Umbilical cord (tissue), 2 donors: Measurements from ENCODE around the gene PLEKHA6. TPM values are rescaled to one million over a fixed set of nuclear protein-coding genes. Genes with fewer than 3 reads are reported as not detected.

Experiments used
- DNase-seq: peaks from one replicate; pipeline ENCODE4 v3.0.0-alpha.2; 2015; ENCODE audit warnings: low spot score
- total RNA-seq: library from RNA; depleted of rRNA; stranded (reverse); fragments of >200 nt; gene quantifications from one replicate; pipeline ENCODE4 v1.2.3, GENCODE V29; 2014; ENCODE audit warnings: low replicate concordance; ENCODE audit not compliant: insufficient read depth

PLEKHA6 gene
- total RNA-seq, 1 donor from 2014 or later, result 4.3 TPM

DNA sequence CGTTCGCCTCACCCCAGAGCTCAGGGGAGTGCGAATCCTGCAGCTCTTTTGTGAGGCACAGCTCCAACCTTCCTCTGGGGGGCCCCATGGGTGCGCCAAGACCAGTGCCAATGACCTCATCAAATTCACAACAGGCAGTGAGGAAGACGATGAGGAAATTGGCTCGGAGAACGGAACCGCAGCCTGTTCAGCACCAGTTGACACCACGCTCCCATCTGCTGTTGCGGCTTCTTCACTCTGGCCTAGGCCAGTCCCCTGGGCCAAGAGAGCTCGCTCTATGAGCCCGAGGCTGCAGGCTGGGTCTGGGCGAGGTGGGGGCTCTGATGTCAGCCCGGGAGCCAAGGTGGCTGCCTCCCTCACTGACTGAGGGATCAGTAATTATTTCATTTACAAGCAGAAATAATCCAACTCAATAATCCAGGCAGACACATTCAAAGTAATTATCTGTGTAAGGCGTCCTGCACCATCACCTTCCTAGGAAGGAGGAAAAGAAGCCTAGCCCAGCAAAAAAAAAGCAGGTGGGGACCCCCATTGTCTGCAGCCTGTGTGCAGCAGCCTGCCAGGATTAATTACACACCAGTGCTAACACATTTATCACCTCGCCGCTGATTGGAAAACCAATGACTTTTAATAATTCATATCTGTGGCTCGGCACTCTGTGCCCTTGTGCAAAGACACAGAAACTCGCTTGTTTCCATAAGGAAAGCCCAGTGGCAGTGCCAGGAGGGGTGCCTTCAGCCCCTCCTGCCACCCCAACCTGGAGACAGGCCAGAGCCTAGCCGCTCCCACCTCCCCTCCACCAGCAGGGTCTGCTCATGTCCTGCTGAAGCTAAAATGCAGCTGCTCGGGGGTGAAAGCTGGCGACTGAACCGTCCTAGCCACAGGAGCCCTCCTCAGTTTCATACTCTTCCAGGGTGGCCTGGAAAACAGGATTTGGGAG is 1.9 kb downstream of the PLEKHA6 start:
- peak; percentile 60 for DNase-seq

DNA sequence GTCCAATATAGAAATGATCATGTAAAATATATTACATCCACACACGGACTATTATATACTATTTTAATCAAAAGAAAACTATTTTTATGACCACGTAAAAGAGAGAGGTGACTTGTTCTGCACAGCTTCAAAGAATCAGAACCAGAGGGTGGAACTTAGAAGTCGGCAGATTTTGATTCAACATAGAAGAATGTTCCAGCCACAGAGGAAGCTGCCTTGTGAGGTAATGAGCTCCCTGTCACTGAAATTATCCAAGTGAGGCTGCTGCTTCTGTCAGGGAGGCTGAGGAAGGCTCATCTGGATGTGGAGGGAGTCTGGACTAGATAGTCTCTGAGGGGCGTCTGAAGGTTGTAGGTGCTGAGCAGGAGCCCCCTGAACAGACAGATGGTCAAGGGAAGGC is 2.7 kb downstream of the PLEKHA6 start:
- no peak for DNase-seq

DNA sequence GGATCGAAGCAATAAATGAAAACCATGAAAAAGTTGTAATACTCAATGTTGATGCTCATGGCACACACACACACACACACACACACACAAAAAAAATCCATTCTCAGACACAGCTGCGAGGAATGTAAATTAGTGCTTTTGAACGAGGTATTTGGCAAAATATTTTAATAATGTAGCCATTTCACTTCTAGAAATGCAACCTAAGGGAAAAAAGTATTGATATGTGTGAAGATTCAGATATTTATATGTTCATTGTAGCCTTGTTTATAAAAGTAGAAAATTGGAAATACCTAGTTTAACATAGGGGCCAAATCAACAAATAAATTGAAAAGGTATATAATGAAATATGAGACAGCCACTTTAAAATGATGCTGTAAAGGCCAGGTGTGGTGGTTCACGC is 3.8 kb downstream of the PLEKHA6 start:
- DNase-seq, result no peak

DNA sequence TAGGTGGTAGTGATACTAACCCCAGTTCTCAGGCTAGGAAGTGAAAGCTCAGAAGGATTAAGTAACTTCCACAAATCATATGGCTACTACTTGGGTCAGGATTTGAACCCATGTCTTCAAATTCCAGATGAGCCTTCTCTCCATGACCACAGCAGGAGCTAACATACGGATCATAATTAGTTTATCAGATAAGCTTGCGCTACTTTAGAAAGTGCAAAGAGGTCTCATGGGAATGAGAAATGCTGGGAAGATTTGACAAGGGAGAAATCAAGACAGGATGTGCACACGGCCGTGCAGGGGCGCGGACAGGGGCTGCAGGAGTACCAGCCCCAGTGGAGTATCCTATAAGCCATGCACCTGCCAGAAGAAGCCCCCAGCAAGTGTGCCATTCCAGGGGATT is 5.2 kb downstream of the PLEKHA6 start:
- no peak for DNase-seq

DNA sequence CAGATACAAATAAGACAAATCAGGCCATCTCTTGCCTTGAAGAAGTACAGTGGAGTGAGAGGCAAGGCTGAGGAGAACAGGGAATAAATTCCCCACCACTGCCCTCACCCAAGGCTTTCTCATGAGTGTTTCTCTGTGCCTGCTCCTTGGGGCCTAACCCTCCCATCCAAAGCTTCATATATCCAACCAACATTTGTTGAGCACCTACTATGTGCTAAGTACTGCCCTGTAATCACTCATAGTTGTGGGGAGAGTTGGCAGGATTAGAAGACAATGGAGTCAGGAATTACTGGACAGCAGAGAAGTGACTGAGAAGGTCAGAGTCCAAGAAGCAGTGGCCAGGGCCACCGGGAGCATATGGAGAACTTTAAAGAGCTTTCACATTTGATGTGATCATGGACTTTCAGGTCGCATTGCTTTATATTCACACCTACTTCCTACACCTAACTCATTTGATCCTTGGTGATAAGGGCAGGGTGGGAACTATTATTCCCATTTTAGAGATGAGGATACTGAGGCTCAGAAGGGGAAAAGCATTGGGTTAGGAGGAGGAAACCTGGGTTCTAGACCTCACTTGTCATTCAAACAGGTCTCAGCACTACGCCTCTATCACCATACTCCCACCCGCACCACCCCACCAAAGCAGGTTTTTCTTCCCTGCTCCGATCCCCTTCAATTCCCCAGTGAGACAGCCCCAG is 6.4 kb downstream of the PLEKHA6 start:
- DNase-seq, result no peak

DNA sequence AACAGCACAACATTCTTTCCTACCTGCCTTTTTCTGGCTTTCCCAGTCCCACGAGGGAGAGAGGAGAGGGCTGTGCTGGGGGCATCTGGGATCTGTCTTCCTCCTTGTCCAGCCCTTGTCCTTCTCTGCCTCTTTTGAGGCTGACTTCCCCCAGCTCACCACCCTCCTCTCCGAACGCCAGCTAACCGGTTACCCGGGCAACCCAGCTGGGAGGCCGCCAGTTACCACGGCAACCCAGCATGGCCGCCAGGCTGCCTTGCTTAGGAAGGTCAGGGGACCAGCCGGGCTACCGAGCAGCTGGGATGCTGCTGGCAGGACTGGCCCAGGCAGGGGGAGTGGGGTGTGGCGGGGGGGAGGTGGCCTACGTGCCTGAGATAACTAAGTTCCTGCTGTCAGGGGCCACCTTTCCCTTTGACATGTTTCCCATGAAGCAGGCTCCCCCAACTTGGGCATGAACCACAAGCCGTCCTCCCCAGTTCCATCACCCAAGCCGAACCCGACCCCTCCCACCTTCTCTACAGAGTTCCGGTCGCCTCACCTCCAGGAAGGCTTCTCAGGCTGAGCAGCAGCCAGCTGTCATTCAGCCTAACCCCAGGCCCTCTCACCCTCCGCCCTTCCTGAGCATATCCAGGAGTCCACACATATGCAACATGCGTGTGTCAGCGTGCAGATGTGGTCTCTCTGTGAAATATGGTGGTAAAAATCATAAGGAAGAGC is 8.7 kb downstream of the PLEKHA6 start:
- DNase-seq, result peak; percentile 96

DNA sequence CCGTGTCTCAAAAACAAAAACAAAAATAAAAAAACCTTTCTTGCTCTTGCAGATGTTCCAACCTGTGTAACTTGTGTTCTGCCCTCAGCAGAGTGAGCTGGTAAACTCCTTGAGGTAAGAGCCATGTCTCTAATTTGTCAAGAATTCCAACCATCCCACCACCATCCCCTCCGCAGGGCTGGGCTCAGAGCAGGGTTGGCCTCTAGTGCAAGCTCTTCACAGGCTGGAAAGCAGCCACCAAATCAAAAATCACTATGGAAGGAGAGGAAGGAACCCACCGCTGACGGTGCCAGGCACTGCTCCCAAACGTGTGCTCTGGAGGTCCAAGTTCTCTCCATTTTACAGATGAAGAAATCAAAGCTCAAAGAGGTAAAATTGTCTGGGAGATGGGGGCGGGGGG is 9.4 kb downstream of the PLEKHA6 start:
- DNase-seq, result no peak

DNA sequence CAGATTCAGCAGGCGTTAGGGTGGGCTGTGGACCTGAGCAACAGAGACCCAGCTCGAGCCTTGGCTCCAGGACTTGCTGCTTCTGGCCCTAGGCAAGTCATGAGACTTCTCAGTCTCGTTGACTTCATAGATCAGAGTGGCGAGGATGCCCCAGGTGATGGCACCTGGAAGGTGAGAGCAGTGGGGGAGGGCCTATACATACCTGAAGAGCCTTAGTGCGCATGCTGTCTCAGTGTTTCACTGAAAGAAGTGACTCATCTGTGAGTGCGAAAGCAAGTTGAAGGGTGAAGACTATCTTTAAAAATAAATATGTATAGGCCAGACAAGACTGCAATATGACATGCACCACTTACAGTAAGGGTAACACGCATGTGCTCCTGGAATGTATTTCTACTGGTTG is 10.1 kb downstream of the PLEKHA6 start:
- DNase-seq, result no peak

DNA sequence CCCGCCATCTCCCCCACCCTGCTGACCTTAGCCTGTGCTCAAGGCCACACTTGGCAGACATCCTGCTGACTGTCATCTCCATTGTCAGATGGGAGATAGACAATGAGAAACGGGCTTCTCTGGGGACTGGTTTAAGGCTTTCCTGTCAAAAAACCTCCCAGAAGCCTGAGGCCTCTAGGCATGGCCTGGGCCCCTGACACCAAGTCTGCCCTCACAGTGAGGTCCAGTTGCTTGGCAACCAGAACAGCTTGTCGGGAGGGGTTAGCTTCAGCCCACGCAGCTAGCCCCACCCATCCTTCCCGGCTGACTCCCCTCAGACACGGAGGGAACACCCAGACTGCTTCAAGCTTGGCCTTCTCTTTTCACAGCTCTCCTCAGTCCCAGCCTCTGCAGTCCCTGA is 11.0 kb downstream of the PLEKHA6 start:
- DNase-seq, result peak; percentile 97

DNA sequence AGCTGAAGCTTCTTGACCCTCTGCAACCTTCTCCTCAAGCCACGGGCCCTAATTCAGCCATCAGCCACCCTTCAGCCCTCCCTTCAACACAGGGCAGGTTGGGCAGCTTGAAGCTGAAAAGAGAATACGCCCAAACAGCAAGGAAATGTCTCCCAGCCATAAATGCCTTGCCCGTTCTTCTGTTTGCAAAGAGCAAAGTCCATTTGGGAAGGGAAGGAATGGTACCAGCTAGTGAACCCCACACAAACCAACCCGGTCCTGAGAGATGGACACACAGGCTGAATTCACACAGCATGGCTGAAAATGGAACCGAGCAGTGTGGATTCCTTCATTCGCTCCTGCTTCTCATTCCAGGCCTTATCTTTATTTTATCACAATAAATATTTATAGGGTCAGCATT is 11.5 kb downstream of the PLEKHA6 start:
- no peak for DNase-seq

DNA sequence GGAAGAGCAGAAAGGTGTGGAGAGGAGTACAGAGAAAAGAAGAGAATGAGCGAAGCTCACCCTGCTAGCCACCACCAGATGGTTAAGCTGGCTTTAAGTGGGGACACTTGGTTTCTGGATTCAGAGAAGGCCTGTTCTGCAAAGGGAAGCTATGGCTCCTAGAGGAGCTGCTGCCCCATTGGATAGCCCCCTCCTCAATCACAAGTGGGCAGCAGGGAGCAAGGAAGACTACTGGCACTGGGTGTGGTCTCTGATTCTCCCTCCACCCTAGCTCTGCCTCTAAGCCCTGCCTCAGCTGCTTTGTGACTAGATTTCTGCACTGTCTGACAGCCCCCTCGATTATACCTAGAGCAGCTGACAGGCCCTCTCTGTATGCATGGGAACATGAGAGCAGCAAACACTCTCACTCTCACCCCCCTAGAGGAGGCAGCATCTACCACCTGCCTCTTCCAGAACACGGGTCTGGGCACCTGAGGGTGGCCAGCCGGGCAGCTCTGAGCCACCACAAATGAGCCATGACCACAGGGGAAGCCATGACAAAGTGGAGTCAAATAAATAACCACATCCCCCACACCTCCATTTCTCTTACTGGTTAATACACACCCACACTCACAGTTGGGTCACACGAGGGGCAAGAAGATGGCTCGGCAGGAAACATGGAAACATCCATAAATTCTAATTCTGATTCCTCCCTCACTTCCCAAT is 13.6 kb downstream of the PLEKHA6 start:
- DNase-seq, result no peak

DNA sequence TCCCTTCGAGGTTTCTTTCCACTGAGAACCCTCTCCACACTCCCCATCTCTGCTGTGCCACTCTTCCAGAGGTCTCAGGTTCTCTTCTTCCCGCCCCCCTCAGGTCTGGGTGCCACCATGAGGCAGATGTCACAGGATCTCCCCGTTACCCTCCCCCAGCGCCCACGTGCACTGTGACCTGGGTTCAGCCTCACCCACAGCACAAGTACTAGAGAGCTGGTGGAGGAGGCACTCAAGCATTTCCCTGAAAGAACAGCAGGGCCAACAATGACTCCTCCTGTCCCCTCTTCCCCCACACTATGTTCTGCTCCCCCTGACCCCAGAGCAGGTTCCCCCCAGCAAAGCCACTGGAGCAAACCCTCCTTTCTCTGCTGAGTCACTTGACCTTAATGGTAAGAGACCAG is 14.3 kb downstream of the PLEKHA6 start:
- no peak for DNase-seq

DNA sequence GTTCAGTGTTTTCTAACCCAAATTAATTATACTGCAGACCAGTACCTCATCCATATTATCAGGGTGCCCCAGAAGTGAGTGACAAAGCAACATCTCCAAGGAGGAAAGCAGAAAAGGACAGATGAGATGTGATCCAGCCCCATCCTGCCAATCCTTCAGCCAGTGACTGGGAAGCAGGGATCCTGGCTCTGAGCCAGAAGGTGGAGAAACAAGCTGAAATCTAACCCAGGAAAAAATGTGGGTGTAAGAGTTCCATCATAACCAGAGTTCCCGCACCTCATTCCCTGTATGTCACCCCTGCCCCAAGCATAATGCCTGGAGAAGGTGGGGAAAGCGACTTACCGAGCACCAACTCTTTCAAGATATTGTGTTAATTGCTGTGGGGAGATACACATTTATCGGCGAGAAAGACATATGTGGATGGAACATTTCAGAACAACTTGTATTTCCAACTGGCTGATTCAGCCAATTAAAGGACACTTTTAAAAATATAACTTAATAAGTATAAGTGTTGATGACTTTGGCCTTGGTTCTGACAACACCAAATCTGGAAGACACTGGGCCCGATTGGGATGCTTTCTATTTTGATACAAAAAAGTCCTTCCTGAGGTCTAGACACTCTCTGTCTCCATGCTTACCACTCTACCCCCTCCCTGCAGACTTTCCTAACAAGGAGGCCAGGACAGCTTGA is 14.9 kb downstream of the PLEKHA6 start:
- DNase-seq, result no peak

DNA sequence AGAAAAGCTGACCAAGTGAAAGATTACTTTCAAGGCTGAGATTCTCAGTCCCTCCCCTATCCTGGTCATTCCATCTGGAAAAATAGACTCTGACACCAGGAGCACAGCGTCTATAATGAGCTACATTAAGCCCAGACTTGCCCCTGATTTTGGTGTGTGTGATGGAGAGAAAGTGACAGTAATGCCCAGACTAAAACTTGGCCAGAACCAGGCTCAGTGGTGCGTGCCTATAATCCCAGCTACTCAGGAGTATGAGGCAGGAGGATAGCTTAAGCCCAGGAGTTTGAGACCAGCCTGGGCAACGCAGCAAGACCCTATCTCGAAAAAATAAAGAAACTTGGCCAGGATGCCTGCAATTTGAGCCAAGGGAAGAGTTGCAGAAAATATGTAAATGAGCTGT is 15.9 kb downstream of the PLEKHA6 start:
- DNase-seq, result no peak

DNA sequence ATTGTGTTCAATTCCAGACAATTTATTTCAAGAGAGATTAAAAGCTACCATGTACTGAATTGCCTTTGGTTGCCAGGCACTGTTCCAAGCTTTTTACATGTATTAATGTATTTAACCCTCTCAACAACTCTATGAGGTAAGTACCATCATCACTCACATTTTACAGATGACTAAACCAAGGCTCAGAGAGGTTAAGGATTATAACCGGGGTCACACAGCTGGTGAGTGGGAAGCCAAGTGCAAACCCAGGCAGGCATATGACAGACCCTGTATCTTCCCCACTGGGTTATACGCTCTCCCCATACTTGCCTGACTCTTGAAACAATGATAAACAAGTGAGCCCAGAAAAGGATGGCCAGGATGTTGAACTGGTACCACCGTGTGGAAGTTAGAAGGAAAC is 16.5 kb downstream of the PLEKHA6 start:
- no peak for DNase-seq

DNA sequence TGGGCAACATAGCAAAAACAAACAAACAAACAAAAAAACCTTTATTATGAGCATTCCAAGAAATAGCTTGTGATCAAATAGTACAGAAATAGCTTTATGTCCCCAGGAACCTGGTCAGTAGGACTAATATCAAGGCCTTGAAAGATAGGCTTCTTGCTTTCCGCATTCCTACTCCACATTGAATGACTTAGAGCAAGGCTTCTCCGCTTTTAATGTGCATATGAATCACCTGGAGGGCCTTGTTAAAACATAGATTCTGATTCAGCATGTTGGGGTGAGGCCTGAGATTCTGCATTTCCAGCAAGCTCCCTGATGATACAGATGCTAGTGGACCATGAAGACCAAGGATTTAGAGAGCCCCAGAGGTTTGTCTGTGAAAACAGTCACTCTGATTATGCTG is 17.4 kb downstream of the PLEKHA6 start:
- no peak for DNase-seq

DNA sequence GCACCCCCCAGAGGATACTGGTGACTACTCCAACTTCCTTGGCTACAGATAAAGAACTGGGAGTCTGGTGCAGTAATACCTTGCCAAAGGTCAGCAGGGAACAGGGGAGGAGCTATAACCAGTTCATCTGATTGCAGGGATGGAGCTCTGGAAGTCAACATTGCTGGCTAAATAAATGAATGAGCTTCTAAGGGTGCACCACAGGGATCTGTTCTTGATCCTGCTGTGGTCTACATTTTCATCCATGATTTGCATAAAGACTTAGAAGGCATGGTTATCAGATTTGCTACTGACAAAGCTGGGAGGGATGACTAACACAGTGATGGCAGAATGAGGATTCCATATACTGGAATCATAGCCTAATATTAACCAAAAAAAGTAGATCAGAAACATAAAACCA is 18.3 kb downstream of the PLEKHA6 start:
- peak; percentile 62 for DNase-seq

DNA sequence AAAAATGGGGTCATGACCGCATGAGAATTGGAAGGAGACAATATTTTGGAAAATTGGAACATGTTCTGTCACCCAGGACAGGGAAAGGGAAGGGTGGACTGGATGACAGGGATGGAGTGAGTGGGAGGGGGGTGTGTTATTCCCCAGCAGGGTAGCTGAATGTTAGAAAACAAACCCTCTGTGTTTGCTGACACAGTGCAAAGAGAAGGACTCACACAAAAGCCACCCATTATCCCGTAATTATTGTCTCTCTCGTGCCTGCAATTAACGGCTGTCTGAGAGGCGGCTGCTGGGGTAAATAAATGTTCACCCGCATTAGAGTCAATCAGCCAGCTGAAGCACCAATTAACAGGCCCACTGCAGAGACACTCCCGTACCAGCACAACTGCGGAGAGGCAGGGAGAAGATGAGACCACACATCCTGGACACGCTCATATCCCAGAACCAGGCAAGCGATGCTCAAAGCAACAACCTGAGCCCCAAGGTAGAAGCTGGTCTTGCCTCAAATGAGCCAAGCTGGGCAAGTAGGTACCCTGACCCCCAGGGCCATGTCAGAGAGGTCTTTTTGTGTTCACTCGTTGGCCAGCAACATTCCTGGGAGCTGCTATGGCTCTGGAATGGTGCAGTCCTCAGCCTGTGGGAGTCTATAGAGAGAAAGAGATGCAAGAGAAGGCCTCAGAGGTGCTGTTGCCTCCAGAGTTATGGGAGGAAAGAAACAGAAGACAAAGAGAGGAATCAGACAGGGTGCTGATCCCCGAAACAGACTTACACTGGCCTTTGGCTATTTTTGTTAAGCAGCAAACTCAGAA is 19.4 kb downstream of the PLEKHA6 start:
- no peak for DNase-seq

DNA sequence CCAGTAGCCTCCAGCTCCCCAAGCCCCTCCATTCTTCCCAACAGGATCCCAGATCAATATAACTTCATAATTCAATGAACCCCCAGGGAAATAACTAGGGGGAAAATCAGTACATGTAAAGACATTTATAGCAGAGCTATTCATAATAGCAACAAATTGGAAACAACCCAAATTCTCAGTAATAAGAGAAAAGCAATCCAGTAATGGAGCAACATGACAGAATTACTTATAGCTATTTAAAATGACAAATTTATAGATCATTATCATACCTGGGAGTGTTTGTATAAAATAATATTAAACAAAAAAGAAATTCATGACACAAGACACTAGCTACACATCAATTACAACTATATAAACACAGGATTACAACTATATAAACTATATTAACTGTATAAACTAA is 20.2 kb downstream of the PLEKHA6 start:
- no peak for DNase-seq

DNA sequence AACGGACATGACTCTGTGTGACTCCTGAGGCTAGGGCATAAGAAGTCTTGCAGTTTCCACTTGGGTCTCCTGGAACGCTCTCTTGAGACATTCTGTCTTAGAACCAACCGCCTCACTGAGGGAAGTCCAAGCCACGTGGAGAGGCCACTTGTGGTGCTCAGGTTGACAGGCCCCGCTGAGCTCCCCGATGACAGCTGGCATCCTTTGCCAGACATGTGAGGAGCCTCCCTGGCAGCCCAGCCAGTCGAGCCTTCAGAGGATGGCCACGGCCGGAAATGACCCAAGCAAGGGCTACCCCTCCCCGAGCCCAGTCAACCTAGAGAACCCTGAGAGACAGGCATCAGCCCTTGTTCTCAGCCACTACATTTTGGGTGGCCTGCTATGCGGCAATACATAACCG is 20.7 kb downstream of the PLEKHA6 start:
- DNase-seq, result no peak
